Body of pancreas (tissue), 4 donors: ENCODE measurements around the gene TRIM6. TPM values are rescaled to one million over a fixed set of nuclear protein-coding genes. Genes with fewer than 3 reads are reported as not detected.

Source experiments
- ATAC-seq: fragments of 150-250 bp; one replicate; pipeline ENCODE4 v1.9.1; 2016
- DNase-seq, 4 donors: peaks; one replicate each; pipeline ENCODE4 v3.0.0-alpha.2; 2019
- H3K27ac ChIP-seq, 4 donors: fragments of 200-600 bp; sonication (generic); 1 replicate in 3 of 4; 2 replicates in 1 of 4; pipeline versions ENCODE4 v1.5.1 to v1.6.1; 2016 to 2019; ENCODE audit warnings: mild to moderate bottlenecking in 1 of 4, mixed read lengths in 1 of 4, moderate library complexity in 1 of 4
- H3K27me3 ChIP-seq, 2 donors: fragments of 200-600 bp; sonication (generic); one replicate each; pipeline ENCODE4 v1.6.0; 2016; ENCODE audit warnings: mild to moderate bottlenecking in 1 of 2
- H3K36me3 ChIP-seq, 2 donors: fragments of 200-600 bp; sonication (generic); replicated peaks in 1 of 2; 2 replicates each; pipeline ENCODE4 v1.5.1; 2016; ENCODE audit warnings: low read depth in 2 of 2; ENCODE audit not compliant: insufficient read depth in 1 of 2
- H3K4me1 ChIP-seq: fragments of 200-600 bp; sonication (generic); one replicate; pipeline ENCODE4 v1.6.0; 2016
- H3K4me3 ChIP-seq, 2 donors: fragments of 200-600 bp; sonication (generic); 1 replicate in 1 of 2; 2 replicates in 1 of 2; pipeline ENCODE4 v1.5.1; 2016 to 2019
- H3K9me3 ChIP-seq, 3 donors: fragments of 200-600 bp; sonication (generic); 1 replicate in 2 of 3; 2 replicates in 1 of 3; pipeline ENCODE4 v1.5.1; 2016
- POLR2A ChIP-seq, 3 donors: fragments of 450-650 bp; IDR thresholded peaks; one replicate each; pipeline ENCODE4 v1.6.1; 2016; ENCODE audit warnings: antibody characterized with exemption in 3 of 3, mild to moderate bottlenecking in 2 of 3
- WGBS, 2 donors: methylation state at CpG; one replicate each; pipeline ENCODE4 v1.1.5; 2017; 5-methylcytosine and 5-hydroxymethylcytosine counted together
- intact Hi-C: fragments of 100-400 bp; cut with DNase I; formaldehyde crosslinking; loops from one replicate; pipeline ENCODE4 v1.15.1; 2023
- total RNA-seq, 2 donors: library from RNA; depleted of rRNA; stranded (reverse); fragments of >200 nt; gene quantifications; one replicate each; pipeline ENCODE4 v1.1.0, GENCODE V29; 2016
- TF ChIP-seq, protein P1 (sequence below), 7 experiments: fragments of 450-650 bp in 4 of 7; fragments of 200-600 bp in 3 of 7; sonication (generic) in 3 of 7; IDR thresholded peaks; one replicate each; pipeline ENCODE4 v1.5.1; 2016 to 2019; ENCODE audit warnings: antibody characterized with exemption in 7 of 7

Gene TRIM6
- 1 to 10 TPM; 2.1 to 2.6 TPM for total RNA-seq

DNA sequence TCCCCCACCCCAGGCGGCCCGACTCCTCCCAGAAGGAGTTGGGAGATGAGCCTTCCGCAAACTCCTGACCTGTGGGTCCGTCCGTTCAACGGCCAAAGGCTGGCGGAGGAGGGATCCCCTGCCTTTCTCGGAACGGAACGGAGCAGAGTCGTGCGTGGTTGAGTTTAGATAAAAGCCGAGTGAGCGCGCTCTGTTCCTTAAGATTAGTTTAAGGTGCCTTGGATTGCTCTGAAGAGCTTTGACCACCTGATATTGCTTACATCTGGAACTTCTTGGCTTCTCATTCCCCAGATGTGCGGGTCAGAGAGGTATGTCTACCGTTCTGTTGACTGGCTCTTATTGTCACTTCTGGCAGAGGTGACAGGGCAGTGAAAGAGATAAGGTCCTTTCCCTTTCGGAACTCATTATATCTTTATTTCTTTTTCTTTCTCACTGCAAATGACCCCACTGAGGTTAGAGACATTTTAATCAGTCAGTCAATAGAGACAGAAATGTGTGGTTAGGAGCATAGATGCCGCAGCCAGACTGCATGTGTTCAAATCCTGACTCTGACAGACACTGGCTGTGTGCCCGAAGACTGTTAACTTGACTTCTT is at the start of gene TRIM6:
TRIM6 (plus strand) TSS at position 31 of the 595 bp plus-strand sequence; CDS start at position 292, 261 bp downstream.
- DNase-seq, result peak; percentile 53 to 66 (median 59)
- H3K27ac ChIP-seq, result peak within 1 kb of the TSS in 3 of 4 donors; percentile 33 to 63 (median 43)
- ATAC-seq, result peak; percentile 61
- no peaks in the 10 kb centered on the region for H3K9me3 ChIP-seq
- no peaks in the 10 kb centered on the region for H3K27me3 ChIP-seq
- H3K4me1 ChIP-seq, result peaks cover 37% of the 10 kb centered on the region
- TF ChIP-seq, protein P1, sequence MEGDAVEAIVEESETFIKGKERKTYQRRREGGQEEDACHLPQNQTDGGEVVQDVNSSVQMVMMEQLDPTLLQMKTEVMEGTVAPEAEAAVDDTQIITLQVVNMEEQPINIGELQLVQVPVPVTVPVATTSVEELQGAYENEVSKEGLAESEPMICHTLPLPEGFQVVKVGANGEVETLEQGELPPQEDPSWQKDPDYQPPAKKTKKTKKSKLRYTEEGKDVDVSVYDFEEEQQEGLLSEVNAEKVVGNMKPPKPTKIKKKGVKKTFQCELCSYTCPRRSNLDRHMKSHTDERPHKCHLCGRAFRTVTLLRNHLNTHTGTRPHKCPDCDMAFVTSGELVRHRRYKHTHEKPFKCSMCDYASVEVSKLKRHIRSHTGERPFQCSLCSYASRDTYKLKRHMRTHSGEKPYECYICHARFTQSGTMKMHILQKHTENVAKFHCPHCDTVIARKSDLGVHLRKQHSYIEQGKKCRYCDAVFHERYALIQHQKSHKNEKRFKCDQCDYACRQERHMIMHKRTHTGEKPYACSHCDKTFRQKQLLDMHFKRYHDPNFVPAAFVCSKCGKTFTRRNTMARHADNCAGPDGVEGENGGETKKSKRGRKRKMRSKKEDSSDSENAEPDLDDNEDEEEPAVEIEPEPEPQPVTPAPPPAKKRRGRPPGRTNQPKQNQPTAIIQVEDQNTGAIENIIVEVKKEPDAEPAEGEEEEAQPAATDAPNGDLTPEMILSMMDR (IDR thresholded peaks at IDR 0.05), result no peak
- TF ChIP-seq POLR2A (IDR thresholded peaks at IDR 0.05), result peak in 2 of 3 donors; percentile 28 to 40
- WGBS, 2 donors, result 5% methylated on average over 17 to 18 of the region's 20 CpGs
- no peaks in the 10 kb centered on the region for H3K36me3 ChIP-seq
- intact Hi-C loops, result no loop called here
- H3K4me3 ChIP-seq, result peak within 1 kb of the TSS; percentile 6 to 50

- 88 to 94% methylated on average over 1 of the region's 1 CpG for WGBS, 2 donors
- no peak for TF ChIP-seq POLR2A (IDR thresholded peaks at IDR 0.05)
- TF ChIP-seq, protein P1 (IDR thresholded peaks at IDR 0.05), result no peak
- H3K27ac ChIP-seq, result no peak overlapping the region
- no peaks in the 10 kb centered on the region for H3K4me1 ChIP-seq
- no peaks in the 10 kb centered on the region for H3K9me3 ChIP-seq
- no peak overlapping the region for H3K4me3 ChIP-seq
- intact Hi-C loops, result no loop called here
- DNase-seq (no peak), ATAC-seq (no peak)
- H3K27me3 ChIP-seq, result no peaks in the 10 kb centered on the region
- H3K36me3 ChIP-seq, result no peaks in the 10 kb centered on the region
Observed at GRCh38 chr11:5547982-5548381, 48.5 kb upstream of the TRIM6 start.

DNA sequence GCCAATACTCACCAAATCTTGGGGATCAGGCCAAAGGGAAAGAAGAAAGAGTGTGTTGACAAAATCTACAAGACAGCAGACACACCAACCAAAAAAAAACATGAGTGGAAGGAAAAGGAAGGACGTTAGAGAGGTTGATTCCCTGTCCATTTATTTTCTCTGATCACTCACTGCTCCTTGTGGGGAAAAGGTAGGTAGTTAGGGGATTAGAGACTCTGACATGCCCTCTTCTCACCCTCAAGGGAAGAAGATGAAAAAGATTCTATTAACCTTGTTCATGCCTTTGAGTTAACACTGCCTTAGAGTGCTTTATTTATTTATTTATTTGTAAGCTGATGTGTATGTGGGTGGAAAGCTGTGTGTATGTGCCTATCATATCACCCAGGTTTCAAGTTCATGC is 48.0 kb upstream of the TRIM6 start, which contains the start of gene OR52H1:
OR52H1 (minus strand) TSS at position 101 of the 400 bp plus-strand sequence. CDS start 3,035 bp downstream, outside the sequence.
- ATAC-seq (no peak), DNase-seq (no peak)
- Histone ChIP-seq H3K4me1 (no peaks in the 10 kb centered on the region), H3K27me3 (no peaks in the 10 kb centered on the region), H3K27ac (no peak within 1 kb of the TSS), H3K36me3 (no peaks in the 10 kb centered on the region), H3K9me3 (no peaks in the 10 kb centered on the region), H3K4me3 (no peak within 1 kb of the TSS)
- WGBS, 2 donors, result 30 to 47% methylated on average over 1 of the region's 1 CpG
- no peak for TF ChIP-seq POLR2A (IDR thresholded peaks at IDR 0.05)
- TF ChIP-seq, protein P1 (IDR thresholded peaks at IDR 0.05), result no peak
- intact Hi-C loops, result no loop called here

DNA sequence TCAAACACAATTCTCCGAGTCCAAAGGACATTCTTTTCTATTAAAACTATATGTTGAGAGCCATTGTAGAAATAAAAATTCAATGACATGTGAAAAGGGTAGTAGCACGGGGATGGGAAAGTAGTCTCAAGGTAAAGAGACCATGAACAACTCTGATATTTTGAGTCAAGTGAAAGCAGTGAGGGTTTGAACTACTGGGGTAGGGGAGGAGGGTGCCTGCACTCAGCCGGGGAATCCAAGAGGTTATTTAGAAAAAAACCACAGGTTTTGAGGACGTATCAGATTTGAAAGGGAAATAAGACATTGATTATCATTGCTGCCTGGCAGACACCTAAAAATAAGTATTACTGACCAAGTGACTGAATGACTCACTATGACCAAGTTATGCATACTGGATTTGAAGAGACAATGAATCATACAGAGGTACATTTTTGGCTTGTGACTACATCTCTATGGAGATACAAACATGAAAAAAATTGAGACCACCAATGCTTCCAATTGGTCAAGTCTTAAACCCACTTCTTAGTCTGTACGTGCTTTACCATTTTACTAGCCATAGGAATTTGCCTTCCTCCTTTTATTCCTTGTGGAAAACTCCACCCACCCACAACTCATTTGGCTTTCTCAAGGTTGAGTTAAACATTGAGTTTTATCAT is 45.9 kb upstream of the TRIM6 start:
- no peak for ATAC-seq
- DNase-seq, result no peak
- Histone ChIP-seq H3K4me1 (no peaks in the 10 kb centered on the region), H3K27me3 (no peaks in the 10 kb centered on the region), H3K4me3 (no peak overlapping the region), H3K36me3 (no peaks in the 10 kb centered on the region), H3K27ac (no peak overlapping the region), H3K9me3 (no peaks in the 10 kb centered on the region)
- intact Hi-C loops, result no loop called here
- no peak for TF ChIP-seq POLR2A (IDR thresholded peaks at IDR 0.05)
- TF ChIP-seq, protein P1 (IDR thresholded peaks at IDR 0.05), result no peak
- WGBS, 2 donors, result 75 to 80% methylated on average over 5 of the region's 5 CpGs
